Panc1 (cell line): ENCODE measurements around the gene UTRN.

Source experiments
- CTCF ChIP-seq: fragments of 450-650 bp; IDR thresholded peaks from 2 replicates; pipeline ENCODE4 v1.5.1; 2017; ENCODE audit warnings: mild to moderate bottlenecking
- REST ChIP-seq, 2 experiments: IDR thresholded peaks; 2 replicates each; pipeline ENCODE4 v1.6.1; 2011 to 2012; ENCODE audit warnings: low read depth in 2 of 2, control low read depth in 1 of 2, low read length in 1 of 2, mild to moderate bottlenecking in 1 of 2, moderate library complexity in 1 of 2; ENCODE audit not compliant: insufficient read depth in 1 of 2

- TF ChIP-seq CTCF (no peak), REST (IDR thresholded peaks at IDR 0.05; ENCODE audit: insufficient read depth in 1 of 2, low read depth in 2 of 2, low read length in 1 of 2) (no peak)
Observed at GRCh38 chr6:144298916-144299315, 13.8 kb downstream of the UTRN start.
